Body of pancreas (tissue), 4 donors: ENCODE results near the gene GRID2.

ENCODE experiments used
- CTCF ChIP-seq, 7 experiments: fragments of 450-650 bp in 4 of 7; fragments of 200-600 bp in 3 of 7; sonication (generic) in 3 of 7; IDR thresholded peaks; one replicate each; pipeline ENCODE4 v1.5.1; 2016 to 2019; ENCODE audit warnings: antibody characterized with exemption in 7 of 7
- POLR2A ChIP-seq, 3 donors: fragments of 450-650 bp; IDR thresholded peaks; one replicate each; pipeline ENCODE4 v1.6.1; 2016; ENCODE audit warnings: antibody characterized with exemption in 3 of 3, mild to moderate bottlenecking in 2 of 3

DNA sequence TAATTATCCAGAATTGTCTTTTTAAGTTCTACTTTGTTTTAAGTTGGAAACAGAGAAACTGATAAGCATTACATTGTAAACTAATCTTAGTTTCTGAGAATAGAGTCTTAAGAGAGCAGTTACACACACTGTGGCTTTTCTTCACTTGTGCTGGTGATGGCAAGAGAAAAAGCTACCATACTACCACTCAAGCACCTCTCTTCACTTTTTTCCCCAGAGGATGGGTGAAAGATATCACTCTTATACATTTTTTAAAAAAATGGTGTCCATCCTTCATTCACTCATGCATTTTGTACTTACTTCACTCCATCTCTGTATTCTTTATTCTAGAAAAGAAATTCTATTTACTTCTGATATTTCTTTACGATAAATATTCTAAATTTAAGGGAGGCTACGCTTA, 42.5 kb upstream of the GRID2 start:
- TF ChIP-seq CTCF (IDR thresholded peaks at IDR 0.05), result no peak
- no peak for TF ChIP-seq POLR2A (IDR thresholded peaks at IDR 0.05)
